ENCODE data around the gene ADGRB3.

The ADGRB3 gene

GRCh38 chr6:69022993-69023392 is 387.9 kb downstream of the ADGRB3 start:
- no peaks in the 10 kb centered on the region for H3K36me3 ChIP-seq (ENCODE audit: control insufficient read depth, insufficient read depth, low read length)
- no peaks in the 10 kb centered on the region for H3K27me3 ChIP-seq (replicated peaks; ENCODE audit: control insufficient read depth, insufficient read depth, low read length)
- TF ChIP-seq, protein P1, sequence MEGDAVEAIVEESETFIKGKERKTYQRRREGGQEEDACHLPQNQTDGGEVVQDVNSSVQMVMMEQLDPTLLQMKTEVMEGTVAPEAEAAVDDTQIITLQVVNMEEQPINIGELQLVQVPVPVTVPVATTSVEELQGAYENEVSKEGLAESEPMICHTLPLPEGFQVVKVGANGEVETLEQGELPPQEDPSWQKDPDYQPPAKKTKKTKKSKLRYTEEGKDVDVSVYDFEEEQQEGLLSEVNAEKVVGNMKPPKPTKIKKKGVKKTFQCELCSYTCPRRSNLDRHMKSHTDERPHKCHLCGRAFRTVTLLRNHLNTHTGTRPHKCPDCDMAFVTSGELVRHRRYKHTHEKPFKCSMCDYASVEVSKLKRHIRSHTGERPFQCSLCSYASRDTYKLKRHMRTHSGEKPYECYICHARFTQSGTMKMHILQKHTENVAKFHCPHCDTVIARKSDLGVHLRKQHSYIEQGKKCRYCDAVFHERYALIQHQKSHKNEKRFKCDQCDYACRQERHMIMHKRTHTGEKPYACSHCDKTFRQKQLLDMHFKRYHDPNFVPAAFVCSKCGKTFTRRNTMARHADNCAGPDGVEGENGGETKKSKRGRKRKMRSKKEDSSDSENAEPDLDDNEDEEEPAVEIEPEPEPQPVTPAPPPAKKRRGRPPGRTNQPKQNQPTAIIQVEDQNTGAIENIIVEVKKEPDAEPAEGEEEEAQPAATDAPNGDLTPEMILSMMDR (IDR thresholded peaks at IDR 0.05; ENCODE audit: insufficient read depth, low read length, poor library complexity, severe bottlenecking), result no peak
- no peak overlapping the region for H3K4me3 ChIP-seq (replicated peaks; ENCODE audit: low read depth, low read length)
- no peak for DNase-seq (ENCODE audit: extremely low read depth, insufficient read length)

DNA sequence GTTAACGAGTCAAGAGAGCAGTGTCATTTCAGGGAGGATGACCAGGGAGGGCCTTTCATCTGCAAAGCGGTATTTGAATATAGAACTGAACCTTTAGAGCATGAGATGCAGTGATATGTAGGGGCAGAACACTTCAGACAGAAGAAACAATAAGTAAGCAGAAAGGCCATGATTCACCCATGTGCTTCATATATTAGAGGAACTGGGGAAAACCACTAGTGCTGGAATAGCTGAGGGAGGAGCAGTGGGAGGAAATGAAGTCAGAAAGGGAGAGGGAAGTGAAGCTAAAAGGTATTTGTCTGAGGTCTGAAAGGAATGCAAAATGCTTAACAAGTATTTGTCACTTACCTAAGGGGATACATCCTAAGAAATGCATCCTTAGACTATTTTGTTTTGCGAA is 391.2 kb downstream of the ADGRB3 start:
- TF ChIP-seq, protein P1 (IDR thresholded peaks at IDR 0.05; ENCODE audit: insufficient read depth, low read length, poor library complexity, severe bottlenecking), result no peak
- H3K4me3 ChIP-seq (replicated peaks; ENCODE audit: low read depth, low read length), result no peak overlapping the region
- H3K36me3 ChIP-seq (ENCODE audit: control insufficient read depth, insufficient read depth, low read length), result no peaks in the 10 kb centered on the region
- H3K27me3 ChIP-seq (replicated peaks; ENCODE audit: control insufficient read depth, insufficient read depth, low read length), result no peaks in the 10 kb centered on the region
- DNase-seq (ENCODE audit: extremely low read depth, insufficient read length), result no peak

- DNase-seq (ENCODE audit: extremely low read depth, insufficient read length), result no peak
- Histone ChIP-seq H3K4me3 (replicated peaks; ENCODE audit: low read depth, low read length) (no peak overlapping the region), H3K36me3 (ENCODE audit: control insufficient read depth, insufficient read depth, low read length) (no peaks in the 10 kb centered on the region), H3K27me3 (replicated peaks; ENCODE audit: control insufficient read depth, insufficient read depth, low read length) (no peaks in the 10 kb centered on the region)
- TF ChIP-seq, protein P1 (IDR thresholded peaks at IDR 0.05; ENCODE audit: insufficient read depth, low read length, poor library complexity, severe bottlenecking), result no peak
These were observed 391.6 kb downstream of the ADGRB3 start for GRCh38 chr6:69026715-69027114.

- H3K4me3 ChIP-seq (replicated peaks; ENCODE audit: low read depth, low read length), result no peak overlapping the region
- no peaks in the 10 kb centered on the region for H3K27me3 ChIP-seq (replicated peaks; ENCODE audit: control insufficient read depth, insufficient read depth, low read length)
- TF ChIP-seq, protein P1 (IDR thresholded peaks at IDR 0.05; ENCODE audit: insufficient read depth, low read length, poor library complexity, severe bottlenecking), result no peak
- DNase-seq (ENCODE audit: extremely low read depth, insufficient read length), result no peak
- no peaks in the 10 kb centered on the region for H3K36me3 ChIP-seq (ENCODE audit: control insufficient read depth, insufficient read depth, low read length)
These were observed 392.8 kb downstream of the ADGRB3 start for GRCh38 chr6:69027861-69028260.

GRCh38 chr6:69038841-69039240 is 403.8 kb downstream of the ADGRB3 start:
- no peaks in the 10 kb centered on the region for H3K27me3 ChIP-seq (replicated peaks; ENCODE audit: control insufficient read depth, insufficient read depth, low read length)
- TF ChIP-seq, protein P1 (IDR thresholded peaks at IDR 0.05; ENCODE audit: insufficient read depth, low read length, poor library complexity, severe bottlenecking), result no peak
- no peak for DNase-seq (ENCODE audit: extremely low read depth, insufficient read length)
- no peak overlapping the region for H3K4me3 ChIP-seq (replicated peaks; ENCODE audit: low read depth, low read length)
- no peaks in the 10 kb centered on the region for H3K36me3 ChIP-seq (ENCODE audit: control insufficient read depth, insufficient read depth, low read length)

DNA sequence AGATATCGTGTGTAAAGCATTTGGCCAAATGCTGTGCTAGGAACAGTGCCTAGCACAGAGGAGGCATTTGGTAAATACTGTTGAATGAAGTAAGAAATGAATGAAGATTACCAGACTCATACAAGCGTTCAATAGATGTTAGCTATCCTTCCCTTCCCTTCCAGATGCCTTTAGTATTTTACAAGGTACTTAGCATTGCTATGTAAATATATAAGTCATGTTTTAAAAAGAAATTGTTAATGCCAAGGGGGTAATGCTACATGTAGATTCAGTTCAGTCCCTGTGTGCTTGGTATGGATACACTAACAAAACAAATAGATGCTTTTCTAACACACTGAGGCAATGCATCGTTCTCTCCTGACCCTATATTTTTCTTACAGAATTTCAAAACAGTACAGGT is 407.2 kb downstream of the ADGRB3 start:
- TF ChIP-seq, protein P1 (IDR thresholded peaks at IDR 0.05; ENCODE audit: insufficient read depth, low read length, poor library complexity, severe bottlenecking), result no peak

More for the DNA sequence above, 407.2 kb downstream of the ADGRB3 start:
- H3K36me3 ChIP-seq (ENCODE audit: control insufficient read depth, insufficient read depth, low read length), result no peaks in the 10 kb centered on the region
- no peak for DNase-seq (ENCODE audit: extremely low read depth, insufficient read length)
- no peak overlapping the region for H3K4me3 ChIP-seq (replicated peaks; ENCODE audit: low read depth, low read length)
- H3K27me3 ChIP-seq (replicated peaks; ENCODE audit: control insufficient read depth, insufficient read depth, low read length), result no peaks in the 10 kb centered on the region

Data from GM06990 (cell line).